Nephron progenitor cell (in vitro differentiated cells): ENCODE results near the gene ARHGAP42.

Experiments used
- DNase-seq: peaks from one replicate; pipeline ENCODE4 v3.0.0; 2021
- H3K27ac Mint-ChIP-seq: 2 replicates; pipeline ENCODE4 v1.8.0; 2021; ENCODE audit warnings: mild to moderate bottlenecking, moderate library complexity, mixed read lengths
- H3K27me3 Mint-ChIP-seq: 2 replicates; pipeline ENCODE4 v1.8.0; 2021; ENCODE audit warnings: mild to moderate bottlenecking, low read depth, mixed read lengths; ENCODE audit not compliant: poor library complexity
- H3K36me3 Mint-ChIP-seq: 2 replicates; pipeline ENCODE4 v1.8.0; 2021; ENCODE audit warnings: low read depth, mixed read lengths
- H3K4me1 Mint-ChIP-seq: 2 replicates; pipeline ENCODE4 v1.8.0; 2021; ENCODE audit warnings: mixed read lengths
- H3K4me3 Mint-ChIP-seq: 2 replicates; pipeline ENCODE4 v1.8.0; 2021; ENCODE audit warnings: mild to moderate bottlenecking, moderate library complexity, mixed read lengths
- H3K9me3 Mint-ChIP-seq: 2 replicates; pipeline ENCODE4 v1.8.0; 2021; ENCODE audit warnings: mild to moderate bottlenecking, moderate library complexity, mixed read lengths
- TF ChIP-seq, protein P1 (sequence below): fragments of 200-600 bp; sonication (generic); IDR thresholded peaks from 2 replicates; pipeline ENCODE4 v1.5.0; 2021; ENCODE audit warnings: antibody characterized with exemption

Gene ARHGAP42

DNA sequence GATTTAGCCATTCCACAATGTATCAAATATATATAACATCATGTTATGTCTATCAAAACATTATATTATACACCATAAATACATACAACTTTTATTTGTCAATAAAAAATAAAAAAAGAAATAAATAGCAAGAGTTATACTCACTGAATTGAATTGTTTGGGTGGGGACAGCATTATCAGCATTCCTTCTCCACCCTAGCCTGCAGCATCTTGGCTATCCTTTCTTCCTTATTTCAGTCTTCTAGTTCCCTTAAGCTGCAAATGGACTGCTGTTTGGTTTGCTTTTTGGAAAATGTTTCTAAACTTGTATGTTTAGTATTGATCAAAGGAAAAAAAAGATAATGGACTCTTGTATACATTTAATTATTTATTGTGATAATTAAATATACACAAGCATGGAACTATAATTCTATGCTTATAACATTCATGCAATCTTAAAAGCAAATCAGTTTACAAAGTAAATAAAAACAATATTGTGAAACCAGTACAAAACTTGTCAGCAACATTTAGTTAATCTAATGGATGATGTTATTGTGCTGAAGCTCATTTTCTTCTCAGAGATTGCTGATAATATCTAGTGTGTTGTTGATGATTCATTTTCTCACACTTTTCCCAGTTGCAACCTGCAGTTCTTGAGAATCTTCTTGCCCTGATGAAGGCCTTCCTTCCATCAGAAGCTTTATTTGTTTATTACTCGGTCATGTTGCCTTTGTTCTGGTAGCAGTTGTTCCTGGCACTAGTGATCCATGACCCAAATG lies 5.0 kb downstream of the ARHGAP42 start:
- Mint-ChIP-seq H3K27me3 (no peaks in the 10 kb centered on the region), H3K9me3 (no peaks in the 10 kb centered on the region), H3K36me3 (peaks cover 40% of the 10 kb centered on the region), H3K4me3 (no peak overlapping the region), H3K4me1 (peaks cover 31% of the 10 kb centered on the region), H3K27ac (no peak overlapping the region)
- TF ChIP-seq, protein P1, sequence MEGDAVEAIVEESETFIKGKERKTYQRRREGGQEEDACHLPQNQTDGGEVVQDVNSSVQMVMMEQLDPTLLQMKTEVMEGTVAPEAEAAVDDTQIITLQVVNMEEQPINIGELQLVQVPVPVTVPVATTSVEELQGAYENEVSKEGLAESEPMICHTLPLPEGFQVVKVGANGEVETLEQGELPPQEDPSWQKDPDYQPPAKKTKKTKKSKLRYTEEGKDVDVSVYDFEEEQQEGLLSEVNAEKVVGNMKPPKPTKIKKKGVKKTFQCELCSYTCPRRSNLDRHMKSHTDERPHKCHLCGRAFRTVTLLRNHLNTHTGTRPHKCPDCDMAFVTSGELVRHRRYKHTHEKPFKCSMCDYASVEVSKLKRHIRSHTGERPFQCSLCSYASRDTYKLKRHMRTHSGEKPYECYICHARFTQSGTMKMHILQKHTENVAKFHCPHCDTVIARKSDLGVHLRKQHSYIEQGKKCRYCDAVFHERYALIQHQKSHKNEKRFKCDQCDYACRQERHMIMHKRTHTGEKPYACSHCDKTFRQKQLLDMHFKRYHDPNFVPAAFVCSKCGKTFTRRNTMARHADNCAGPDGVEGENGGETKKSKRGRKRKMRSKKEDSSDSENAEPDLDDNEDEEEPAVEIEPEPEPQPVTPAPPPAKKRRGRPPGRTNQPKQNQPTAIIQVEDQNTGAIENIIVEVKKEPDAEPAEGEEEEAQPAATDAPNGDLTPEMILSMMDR: no peak
- DNase-seq: no peak

DNA sequence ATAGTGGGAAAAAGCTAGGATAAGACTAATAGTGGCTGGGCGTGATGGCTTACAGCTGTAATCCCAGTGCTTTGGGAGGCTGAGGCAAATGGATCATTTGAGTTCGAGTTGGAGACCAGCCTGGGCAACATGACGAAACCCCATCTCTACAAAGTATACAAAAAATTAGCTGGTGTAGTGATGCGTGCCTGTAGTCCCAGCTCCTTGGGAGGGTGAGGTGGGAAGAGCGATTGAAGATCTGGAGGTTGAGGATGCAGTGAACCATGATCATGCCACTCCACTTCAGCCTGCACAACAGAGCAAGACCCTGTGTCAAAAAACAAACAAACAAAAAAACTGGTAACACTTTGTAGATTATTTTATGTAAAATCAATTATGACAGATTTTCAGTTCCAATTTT lies 8.8 kb downstream of the ARHGAP42 start:
- TF ChIP-seq, protein P1: no peak
- no peak overlapping the region for H3K4me3 Mint-ChIP-seq
- H3K27me3 Mint-ChIP-seq: no peaks in the 10 kb centered on the region
- H3K27ac Mint-ChIP-seq: no peak overlapping the region
- H3K36me3 Mint-ChIP-seq: peaks cover 70% of the 10 kb centered on the region
- peaks cover 22% of the 10 kb centered on the region for H3K9me3 Mint-ChIP-seq
- H3K4me1 Mint-ChIP-seq: peaks cover 4% of the 10 kb centered on the region
- no peak for DNase-seq

DNA sequence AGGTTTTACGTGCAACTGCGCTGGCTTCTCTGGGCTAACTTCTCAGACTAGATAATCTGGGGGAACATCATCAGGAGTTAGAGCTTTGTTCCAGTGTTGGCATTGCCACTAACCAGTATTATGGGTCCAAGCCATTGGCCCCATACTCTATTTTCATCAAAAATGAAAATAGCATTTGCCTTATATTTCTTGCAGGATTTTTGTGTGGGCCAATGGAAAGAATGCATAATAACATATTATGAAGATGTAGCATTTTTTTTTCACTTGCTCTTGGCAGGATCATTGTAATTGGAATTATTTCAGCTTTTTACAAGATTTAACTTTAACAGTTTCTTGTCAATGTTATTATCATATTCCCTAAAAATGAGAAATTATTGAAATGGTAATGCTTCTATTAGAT lies 16.1 kb downstream of the ARHGAP42 start:
- Mint-ChIP-seq H3K4me1 (no peaks in the 10 kb centered on the region), H3K36me3 (peaks cover 39% of the 10 kb centered on the region), H3K9me3 (peaks cover 22% of the 10 kb centered on the region), H3K4me3 (no peak overlapping the region), H3K27ac (no peak overlapping the region), H3K27me3 (no peaks in the 10 kb centered on the region)
- DNase-seq: no peak
- TF ChIP-seq, protein P1: no peak

DNA sequence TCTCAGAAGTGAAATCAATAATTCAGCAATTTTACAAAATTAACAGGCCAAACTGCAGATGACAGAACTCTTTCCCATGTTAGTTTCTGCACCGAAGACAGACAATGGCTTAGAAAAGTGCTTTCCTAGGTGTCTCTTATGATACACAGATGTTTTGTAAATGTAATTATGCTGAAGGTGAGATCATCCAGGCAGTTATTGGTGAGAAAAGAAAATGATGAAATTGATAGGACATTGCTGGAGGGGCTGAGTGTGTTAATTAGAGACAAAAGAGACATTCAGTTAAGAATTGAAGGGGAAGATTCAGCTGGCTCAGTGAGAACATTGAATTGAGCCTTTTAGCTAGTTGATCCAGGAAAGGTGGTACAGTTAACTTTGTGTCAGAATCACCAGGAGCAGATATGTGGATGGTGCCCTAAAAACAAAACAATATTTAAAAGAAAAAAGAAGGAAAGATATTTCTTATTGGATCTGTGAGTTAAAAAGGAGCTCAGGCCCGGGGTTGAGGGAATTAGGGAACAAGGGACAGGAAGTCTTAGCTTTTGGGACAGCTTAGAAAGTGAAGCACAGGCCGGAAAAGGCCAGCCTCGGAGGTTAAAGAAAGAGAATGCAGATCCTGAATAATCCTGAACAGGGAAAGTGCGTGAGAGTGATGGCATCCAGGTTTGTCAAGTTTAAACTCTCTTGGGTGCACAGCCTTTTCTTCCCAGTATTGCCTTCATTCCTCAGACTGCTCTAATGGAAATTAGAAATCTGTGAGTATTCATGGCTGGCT lies 16.9 kb downstream of the ARHGAP42 start:
- H3K4me3 Mint-ChIP-seq: no peak overlapping the region
- H3K36me3 Mint-ChIP-seq: peaks cover 30% of the 10 kb centered on the region
- no peak overlapping the region for H3K27ac Mint-ChIP-seq
- H3K9me3 Mint-ChIP-seq: peaks cover 19% of the 10 kb centered on the region
- peaks cover 2% of the 10 kb centered on the region for H3K4me1 Mint-ChIP-seq
- no peak for DNase-seq
- no peaks in the 10 kb centered on the region for H3K27me3 Mint-ChIP-seq
- TF ChIP-seq, protein P1: no peak

DNA sequence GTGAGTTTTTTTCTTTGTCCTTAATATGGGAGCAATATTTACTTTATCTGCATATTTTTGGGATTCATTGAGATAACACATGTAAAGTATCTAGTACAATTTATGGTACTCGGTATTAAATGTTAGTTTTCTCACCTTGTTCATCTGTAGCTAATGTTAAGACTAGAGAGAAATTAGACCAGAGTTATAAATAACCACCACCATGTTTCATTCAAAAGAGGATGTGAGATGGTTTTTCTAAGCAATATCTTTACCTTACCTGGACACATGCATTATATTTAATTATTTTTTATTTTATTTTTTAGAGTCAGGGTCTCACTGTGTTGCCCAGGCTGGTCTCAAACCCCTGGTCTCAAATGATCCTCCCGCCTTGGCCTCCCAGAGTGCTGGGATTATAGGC lies 18.4 kb downstream of the ARHGAP42 start:
- no peak for DNase-seq
- H3K36me3 Mint-ChIP-seq: peaks cover 19% of the 10 kb centered on the region
- H3K27me3 Mint-ChIP-seq: no peaks in the 10 kb centered on the region
- TF ChIP-seq, protein P1: no peak
- peaks cover 9% of the 10 kb centered on the region for H3K9me3 Mint-ChIP-seq
- H3K27ac Mint-ChIP-seq: no peak overlapping the region
- peaks cover 10% of the 10 kb centered on the region for H3K4me1 Mint-ChIP-seq
- no peak overlapping the region for H3K4me3 Mint-ChIP-seq
